GM12874 (cell line): ENCODE measurements around the gene SEL1L3.

Experiments
- TF ChIP-seq, protein P1 (sequence below): IDR thresholded peaks from 2 replicates; pipeline ENCODE4 v1.5.1; 2011; ENCODE audit warnings: low read depth, mild to moderate bottlenecking, control low read depth, low read length, moderate library complexity; ENCODE audit not compliant: insufficient read depth

Gene SEL1L3

GRCh38 chr4:25857851-25858400 lies 4.9 kb downstream of the SEL1L3 start:
- TF ChIP-seq, protein P1, sequence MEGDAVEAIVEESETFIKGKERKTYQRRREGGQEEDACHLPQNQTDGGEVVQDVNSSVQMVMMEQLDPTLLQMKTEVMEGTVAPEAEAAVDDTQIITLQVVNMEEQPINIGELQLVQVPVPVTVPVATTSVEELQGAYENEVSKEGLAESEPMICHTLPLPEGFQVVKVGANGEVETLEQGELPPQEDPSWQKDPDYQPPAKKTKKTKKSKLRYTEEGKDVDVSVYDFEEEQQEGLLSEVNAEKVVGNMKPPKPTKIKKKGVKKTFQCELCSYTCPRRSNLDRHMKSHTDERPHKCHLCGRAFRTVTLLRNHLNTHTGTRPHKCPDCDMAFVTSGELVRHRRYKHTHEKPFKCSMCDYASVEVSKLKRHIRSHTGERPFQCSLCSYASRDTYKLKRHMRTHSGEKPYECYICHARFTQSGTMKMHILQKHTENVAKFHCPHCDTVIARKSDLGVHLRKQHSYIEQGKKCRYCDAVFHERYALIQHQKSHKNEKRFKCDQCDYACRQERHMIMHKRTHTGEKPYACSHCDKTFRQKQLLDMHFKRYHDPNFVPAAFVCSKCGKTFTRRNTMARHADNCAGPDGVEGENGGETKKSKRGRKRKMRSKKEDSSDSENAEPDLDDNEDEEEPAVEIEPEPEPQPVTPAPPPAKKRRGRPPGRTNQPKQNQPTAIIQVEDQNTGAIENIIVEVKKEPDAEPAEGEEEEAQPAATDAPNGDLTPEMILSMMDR = no peak

DNA sequence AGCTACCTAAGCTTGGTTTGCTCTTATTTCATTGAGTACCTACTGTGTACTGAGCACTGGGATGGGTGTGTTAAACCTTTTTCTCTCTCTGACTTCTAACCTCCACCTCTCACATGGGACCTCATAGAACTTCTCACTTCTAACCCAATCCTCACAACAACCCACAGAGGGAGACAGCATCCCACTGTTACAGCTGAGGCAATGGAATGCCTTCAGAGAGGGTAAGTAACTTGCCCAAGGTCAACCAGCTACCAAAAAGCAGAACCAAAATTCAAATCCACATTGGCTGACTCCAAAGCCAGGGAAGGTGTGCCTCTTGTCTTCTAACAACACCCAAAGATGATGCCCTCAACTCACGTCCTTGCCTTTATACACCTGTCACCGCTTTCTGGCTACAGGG lies 5.4 kb downstream of the SEL1L3 start:
- TF ChIP-seq, protein P1 = no peak

GRCh38 chr4:25856756-25857155 lies 6.0 kb downstream of the SEL1L3 start:
- TF ChIP-seq, protein P1 = no peak

GRCh38 chr4:25852103-25852502 lies 10.7 kb downstream of the SEL1L3 start:
- TF ChIP-seq, protein P1 = no peak

DNA sequence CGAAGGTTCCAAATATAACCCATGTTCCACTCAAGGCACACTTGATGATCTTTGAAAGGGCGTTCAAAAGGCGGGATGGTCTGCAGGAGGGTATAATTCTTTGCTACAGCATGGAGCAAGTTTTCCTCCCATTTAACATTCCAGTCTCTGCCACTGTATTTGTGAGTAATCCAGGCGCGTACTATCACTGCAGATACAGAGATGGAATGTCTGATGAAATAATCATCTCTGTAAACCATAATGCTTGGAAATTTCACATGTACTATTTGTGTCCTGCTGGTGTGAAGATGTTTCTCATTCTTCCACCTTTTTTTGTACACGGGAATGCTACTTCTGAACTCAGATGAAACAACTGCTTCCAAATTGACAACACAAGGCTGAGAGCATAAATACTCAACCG lies 15.5 kb downstream of the SEL1L3 start:
- TF ChIP-seq, protein P1 = no peak

DNA sequence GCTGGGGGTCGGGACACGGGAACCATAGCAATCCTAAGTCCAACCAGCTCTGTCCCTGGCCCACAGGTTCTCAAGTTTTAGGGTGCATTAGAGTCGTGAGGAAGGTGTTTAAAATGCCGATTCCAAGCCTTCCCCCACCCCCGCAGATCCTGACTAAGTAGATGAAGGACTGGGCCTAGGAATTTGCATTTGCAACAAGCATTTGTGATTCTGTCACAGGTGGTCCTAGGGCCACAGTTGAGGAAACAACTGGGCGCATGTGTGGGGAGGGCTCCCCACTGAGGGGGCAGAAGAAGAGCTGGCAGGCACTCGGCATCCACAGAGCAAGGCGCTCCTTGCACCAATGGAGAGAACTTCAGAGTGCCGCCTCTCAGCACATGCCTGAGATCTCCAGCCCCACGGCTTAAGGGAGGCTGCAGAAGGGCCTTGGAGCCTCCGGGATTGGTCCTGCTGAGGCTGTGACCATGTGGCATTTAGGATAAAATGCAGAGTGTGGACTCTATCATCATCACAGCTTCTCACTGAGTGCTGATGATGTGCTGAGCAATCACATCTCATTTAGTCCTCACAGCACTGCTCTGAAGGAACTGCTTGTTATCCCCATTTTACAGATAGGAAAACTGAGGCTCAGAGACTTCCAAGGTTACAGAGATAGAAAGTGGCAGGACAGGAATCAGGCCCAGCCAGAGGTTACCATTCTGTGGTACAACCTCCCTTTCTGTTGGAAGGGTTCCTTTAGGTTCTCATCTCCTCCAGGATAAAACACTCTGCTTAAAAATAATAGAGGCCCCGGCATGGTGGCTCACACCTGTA lies 16.7 kb downstream of the SEL1L3 start:
- TF ChIP-seq, protein P1 = no peak

DNA sequence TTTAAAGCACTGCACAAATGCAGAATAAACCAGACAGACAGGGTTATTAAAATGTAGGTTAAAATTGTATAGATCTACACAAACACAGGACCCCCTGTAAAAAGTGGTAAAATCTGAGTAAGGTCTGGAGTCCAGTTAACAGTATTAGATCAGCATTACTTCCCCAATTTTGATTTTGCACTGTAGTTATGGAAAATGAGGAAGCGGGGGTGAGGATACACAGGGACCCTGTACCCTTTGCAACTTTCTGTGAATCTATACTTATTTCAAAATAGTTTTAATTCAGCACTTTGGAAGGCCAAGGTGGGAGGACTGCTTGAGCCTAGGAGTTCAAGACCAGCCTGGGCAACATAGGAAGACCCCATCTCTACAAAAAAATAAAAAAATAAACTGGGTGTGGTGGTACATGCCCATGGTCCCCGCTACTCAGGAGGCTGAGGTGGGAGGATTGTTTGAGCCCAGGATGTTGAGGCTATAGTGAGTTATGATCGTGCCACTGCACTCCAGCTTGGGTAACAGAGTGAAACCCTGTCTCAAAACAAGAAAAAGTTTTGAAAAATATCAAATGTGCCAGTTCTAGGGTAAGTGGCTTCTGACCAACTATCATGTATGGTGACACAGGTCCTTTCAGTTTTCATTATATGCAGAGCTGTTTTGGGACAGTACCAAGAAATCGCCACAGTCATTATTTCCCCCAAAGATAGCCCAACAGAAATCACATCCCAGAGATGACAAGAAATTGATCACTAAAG lies 17.7 kb downstream of the SEL1L3 start:
- TF ChIP-seq, protein P1 = no peak
